C4-2B (cell line): ENCODE data around the gene MED22.

Experiments
- CTCF ChIP-seq: fragments of 450-650 bp; conservative IDR thresholded peaks from 2 replicates; pipeline ENCODE4 v1.5.1; 2017; ENCODE audit warnings: mild to moderate bottlenecking
- ZFX ChIP-seq: fragments of 450-650 bp; IDR thresholded peaks from 2 replicates; pipeline ENCODE4 v1.6.1; 2017

DNA sequence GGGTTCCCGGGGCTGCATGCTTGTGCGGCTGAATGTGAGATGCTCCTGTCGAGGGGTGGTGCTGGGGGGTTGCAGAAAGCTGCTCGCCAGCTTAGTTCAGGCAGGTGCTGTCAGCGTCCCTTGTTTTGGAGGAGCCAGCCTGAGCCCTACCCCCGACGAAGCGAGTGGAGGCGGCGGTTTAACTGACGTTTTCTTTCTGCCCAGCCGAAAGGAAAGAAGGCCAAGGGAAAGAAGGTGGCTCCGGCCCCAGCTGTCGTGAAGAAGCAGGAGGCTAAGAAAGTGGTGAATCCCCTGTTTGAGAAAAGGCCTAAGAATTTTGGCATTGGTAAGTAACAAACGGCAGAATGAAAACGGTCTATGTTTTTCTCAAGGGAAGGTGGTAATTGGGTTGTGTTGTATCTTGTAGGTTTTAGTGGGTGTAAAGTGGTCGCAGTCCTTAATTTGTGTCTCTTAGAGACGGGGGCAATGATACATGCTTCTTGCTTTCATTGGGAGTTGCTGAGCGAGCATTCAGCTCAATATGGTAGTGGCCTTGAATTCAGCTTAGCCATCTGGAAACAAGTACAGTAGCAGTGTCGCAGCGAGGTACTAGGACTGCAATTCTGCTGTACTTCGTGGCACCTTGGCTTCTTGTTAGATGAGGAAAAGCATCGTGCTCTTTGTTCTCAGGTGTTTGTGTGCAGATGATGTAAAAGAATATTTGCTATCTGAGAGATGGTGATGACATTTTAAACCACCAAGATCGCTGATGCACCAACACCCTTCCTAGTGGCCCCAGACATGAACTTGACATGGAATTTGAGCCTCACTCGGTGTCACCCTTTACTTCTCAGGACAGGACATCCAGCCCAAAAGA, 1.0 kb upstream of the MED22 start:
- no peak for TF ChIP-seq CTCF
- TF ChIP-seq ZFX, result no peak
